ENCODE measurements around the gene XPR1. TPM values are rescaled to one million over a fixed set of nuclear protein-coding genes. Genes with fewer than 3 reads are reported as not detected.

XPR1 gene
- total and polyA plus RNA-seq, 2 donors (not counting 3 experiments of a cell fraction or from before 2014, with no cell fraction given), result 23.9 to 26.7 TPM

DNA sequence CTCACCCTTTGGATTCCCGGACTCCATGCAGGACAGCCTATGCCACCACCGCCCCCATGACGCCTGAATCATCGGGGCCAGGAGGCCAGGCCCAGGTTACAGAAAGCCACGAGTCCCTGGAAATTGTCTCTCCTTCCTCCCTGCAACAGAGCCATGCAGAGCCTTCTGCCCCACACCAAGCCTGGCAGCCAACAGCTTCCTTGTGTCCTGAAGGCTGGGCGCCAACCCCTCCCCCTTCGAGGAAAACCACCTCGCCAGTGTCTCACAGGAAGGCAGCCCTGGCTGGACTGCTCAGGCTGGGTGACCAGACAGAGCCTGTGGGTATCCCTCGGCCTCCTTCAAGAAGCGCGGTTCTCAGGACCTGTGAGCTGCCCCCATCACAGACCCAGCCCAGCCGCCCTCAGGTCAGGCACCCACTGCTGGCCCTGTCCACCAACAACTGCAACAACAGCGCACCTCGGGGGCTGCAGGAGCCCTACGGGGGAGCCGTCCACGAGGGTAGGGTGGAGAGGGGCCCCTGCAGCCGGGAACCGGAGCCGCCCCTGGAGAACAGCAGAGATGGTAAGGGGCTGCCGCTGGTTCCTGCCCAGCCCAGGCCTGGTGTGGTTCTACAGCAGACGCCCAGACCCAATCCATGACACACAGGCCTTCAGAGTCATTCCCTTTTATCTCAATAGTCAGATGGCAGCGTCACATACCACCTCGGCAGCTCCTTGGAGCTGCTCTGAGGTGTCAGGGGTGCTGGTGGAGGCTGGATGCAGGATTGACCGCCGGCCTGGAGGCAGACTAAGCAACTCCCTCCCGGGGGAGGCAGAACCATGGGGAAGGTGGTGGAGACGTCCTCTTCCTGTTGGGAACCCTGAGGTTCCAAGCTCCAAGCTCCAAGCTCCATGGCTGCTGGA lies 304.5 kb downstream of the XPR1 start:
- no peaks in the 10 kb centered on the region for H3K27me3 ChIP-seq (ENCODE audit: control insufficient read depth in 2 of 2, insufficient read depth in 2 of 2, low read length in 2 of 2)
- no TSS peak for BruUV-seq (replicated peaks)
- FAIRE-seq, result no peak
- ChIA-PET POLR2A (no interaction called here), CTCF (interaction anchor here (0.8 to 1.0 kb wide), 3 partner anchors 13 to 206 kb away, joined by 3 read pairs; no protein-coding TSS in a partner anchor)
- H3K4me1 ChIP-seq (ENCODE audit: control insufficient read depth, extremely low read depth, insufficient read depth, low read length), result no peaks in the 10 kb centered on the region
- H3K4me3 ChIP-seq (replicated peaks in 1 of 3; ENCODE audit: insufficient read depth in 1 of 3, low read depth in 1 of 3, low read length in 3 of 3), result no peak overlapping the region
- no peak overlapping the region for H3K4me2 ChIP-seq (ENCODE audit: insufficient read depth, low read length)
- no peaks in the 10 kb centered on the region for H3K79me2 ChIP-seq (ENCODE audit: control insufficient read depth, insufficient read depth, low read length)
- no peaks in the 10 kb centered on the region for H4K20me1 ChIP-seq (replicated peaks; ENCODE audit: control insufficient read depth, extremely low read depth, insufficient read depth, low read length)
- no peaks in the 10 kb centered on the region for H3K36me3 ChIP-seq (ENCODE audit: control insufficient read depth in 2 of 2, extremely low read depth in 1 of 2, insufficient read depth in 2 of 2, low read length in 2 of 2)
- no peak for DNase-seq (ENCODE audit: low read depth, low spot score)
- intact Hi-C loops (cut with micrococcal nuclease), result no loop called here
- TF ChIP-seq GATA2 (IDR thresholded peaks at IDR 0.05; ENCODE audit: insufficient read depth, insufficient read length, low read depth, low read length) (no peak), EZH2 (IDR thresholded peaks at IDR 0.05; ENCODE audit: borderline replicate concordance, low read depth, low read length, severe bottlenecking) (no peak), POLR2A (IDR thresholded peaks at IDR 0.05; ENCODE audit: low read depth, low read length) (no peak), MYC (IDR thresholded peaks at IDR 0.05; ENCODE audit: low read depth, low read length) (no peak), FOS (IDR thresholded peaks at IDR 0.05; ENCODE audit: borderline replicate concordance, insufficient read depth, low read length) (no peak)
- no peaks in the 10 kb centered on the region for H3K9me1 ChIP-seq (replicated peaks; ENCODE audit: control insufficient read depth, extremely low read depth, insufficient read depth, low read length)
- no peaks in the 10 kb centered on the region for H3K9me3 ChIP-seq (replicated peaks; ENCODE audit: control insufficient read depth, insufficient read depth, low read length)
- no peak overlapping the region for H2AFZ ChIP-seq (ENCODE audit: low read depth, low read length)
- dilution Hi-C loops (cut with MboI; ENCODE audit: extremely low pct_ligation_motif_present, low sequenced_read_pairs), result no loop called here
- no peak overlapping the region for H3K9ac ChIP-seq (replicated peaks; ENCODE audit: extremely low read depth, insufficient read depth, low read length)
- no peak overlapping the region for H3K27ac ChIP-seq (ENCODE audit: insufficient read depth, low read depth, low read length)

DNA sequence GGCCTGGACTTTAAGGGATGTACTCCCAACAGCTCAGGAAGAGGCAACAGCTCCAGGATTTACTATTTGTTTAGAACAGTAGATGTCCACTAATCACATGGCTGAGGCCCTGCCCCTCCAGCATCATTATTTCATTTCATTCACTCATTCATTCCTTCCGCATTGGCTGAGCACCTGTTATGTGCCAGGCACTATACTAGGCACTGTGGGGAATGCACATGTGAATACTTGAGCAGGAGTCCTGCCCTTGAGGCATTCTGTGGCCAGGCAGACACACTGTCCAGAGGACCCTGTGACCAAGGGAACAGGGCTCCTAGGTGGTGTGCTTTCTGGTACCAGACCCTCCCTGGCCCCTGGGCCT lies 305.2 kb downstream of the XPR1 start:
- dilution Hi-C loops (cut with MboI; ENCODE audit: extremely low pct_ligation_motif_present, low sequenced_read_pairs), result no loop called here
- Histone ChIP-seq H3K79me2 (ENCODE audit: control insufficient read depth, insufficient read depth, low read length) (no peaks in the 10 kb centered on the region), H2AFZ (ENCODE audit: low read depth, low read length) (no peak overlapping the region), H3K9ac (replicated peaks; ENCODE audit: extremely low read depth, insufficient read depth, low read length) (no peak overlapping the region), H3K4me2 (ENCODE audit: insufficient read depth, low read length) (no peak overlapping the region), H3K27ac (ENCODE audit: insufficient read depth, low read depth, low read length) (no peak overlapping the region), H3K36me3 (ENCODE audit: control insufficient read depth in 2 of 2, extremely low read depth in 1 of 2, insufficient read depth in 2 of 2, low read length in 2 of 2) (no peaks in the 10 kb centered on the region), H3K9me3 (replicated peaks; ENCODE audit: control insufficient read depth, insufficient read depth, low read length) (no peaks in the 10 kb centered on the region), H3K4me1 (ENCODE audit: control insufficient read depth, extremely low read depth, insufficient read depth, low read length) (no peaks in the 10 kb centered on the region), H3K9me1 (replicated peaks; ENCODE audit: control insufficient read depth, extremely low read depth, insufficient read depth, low read length) (no peaks in the 10 kb centered on the region), H3K27me3 (ENCODE audit: control insufficient read depth in 2 of 2, insufficient read depth in 2 of 2, low read length in 2 of 2) (no peaks in the 10 kb centered on the region), H3K4me3 (replicated peaks in 1 of 3; ENCODE audit: insufficient read depth in 1 of 3, low read depth in 1 of 3, low read length in 3 of 3) (no peak overlapping the region), H4K20me1 (replicated peaks; ENCODE audit: control insufficient read depth, extremely low read depth, insufficient read depth, low read length) (no peaks in the 10 kb centered on the region)
- BruUV-seq (replicated peaks), result no TSS peak
- POLR2A ChIA-PET, result no interaction called here
- DNase-seq (ENCODE audit: low read depth, low spot score) (no peak), FAIRE-seq (no peak)
- intact Hi-C loops (cut with micrococcal nuclease), result no loop called here
- CTCF ChIA-PET, result interaction anchor here (0.8 to 1.0 kb wide), 3 partner anchors 14 to 205 kb away, joined by 3 read pairs; no protein-coding TSS in a partner anchor
- TF ChIP-seq, protein P1, sequence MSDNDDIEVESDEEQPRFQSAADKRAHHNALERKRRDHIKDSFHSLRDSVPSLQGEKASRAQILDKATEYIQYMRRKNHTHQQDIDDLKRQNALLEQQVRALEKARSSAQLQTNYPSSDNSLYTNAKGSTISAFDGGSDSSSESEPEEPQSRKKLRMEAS (IDR thresholded peaks at IDR 0.05; ENCODE audit: insufficient read depth, insufficient read length), result no peak
- TF ChIP-seq JUN (IDR thresholded peaks at IDR 0.05; ENCODE audit: borderline replicate concordance, insufficient read depth, insufficient read length, low read depth) (no peak), POLR2AphosphoS5 (IDR thresholded peaks at IDR 0.05; ENCODE audit: insufficient read depth, low read depth, low read length) (no peak), EZH2 (IDR thresholded peaks at IDR 0.05; ENCODE audit: borderline replicate concordance, low read depth, low read length, severe bottlenecking) (no peak), MYC (IDR thresholded peaks at IDR 0.05; ENCODE audit: low read depth, low read length) (no peak), FOS (IDR thresholded peaks at IDR 0.05; ENCODE audit: borderline replicate concordance, insufficient read depth, low read length) (no peak), POLR2A (IDR thresholded peaks at IDR 0.05; ENCODE audit: low read depth, low read length) (no peak), GATA2 (IDR thresholded peaks at IDR 0.05; ENCODE audit: insufficient read depth, insufficient read length, low read depth, low read length) (no peak)
- TF ChIP-seq, protein P2, sequence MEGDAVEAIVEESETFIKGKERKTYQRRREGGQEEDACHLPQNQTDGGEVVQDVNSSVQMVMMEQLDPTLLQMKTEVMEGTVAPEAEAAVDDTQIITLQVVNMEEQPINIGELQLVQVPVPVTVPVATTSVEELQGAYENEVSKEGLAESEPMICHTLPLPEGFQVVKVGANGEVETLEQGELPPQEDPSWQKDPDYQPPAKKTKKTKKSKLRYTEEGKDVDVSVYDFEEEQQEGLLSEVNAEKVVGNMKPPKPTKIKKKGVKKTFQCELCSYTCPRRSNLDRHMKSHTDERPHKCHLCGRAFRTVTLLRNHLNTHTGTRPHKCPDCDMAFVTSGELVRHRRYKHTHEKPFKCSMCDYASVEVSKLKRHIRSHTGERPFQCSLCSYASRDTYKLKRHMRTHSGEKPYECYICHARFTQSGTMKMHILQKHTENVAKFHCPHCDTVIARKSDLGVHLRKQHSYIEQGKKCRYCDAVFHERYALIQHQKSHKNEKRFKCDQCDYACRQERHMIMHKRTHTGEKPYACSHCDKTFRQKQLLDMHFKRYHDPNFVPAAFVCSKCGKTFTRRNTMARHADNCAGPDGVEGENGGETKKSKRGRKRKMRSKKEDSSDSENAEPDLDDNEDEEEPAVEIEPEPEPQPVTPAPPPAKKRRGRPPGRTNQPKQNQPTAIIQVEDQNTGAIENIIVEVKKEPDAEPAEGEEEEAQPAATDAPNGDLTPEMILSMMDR (IDR thresholded peaks at IDR 0.05; ENCODE audit: extremely low read depth in 1 of 2, insufficient read depth in 1 of 2, low read depth in 1 of 2, low read length in 2 of 2), result no peak

Measured in endothelial cell of umbilical vein (primary cell).